HG03571 (cell line): ENCODE data around the gene CSDE1.

Source experiments
- ATAC-seq: cut with Tn5 transposase; IDR thresholded peaks from one replicate; pipeline ENCODE4 v1.9.1; 2021; ENCODE audit not compliant: unreplicated experiment

Gene CSDE1

GRCh38 chr1:114750780-114751179 is 7.0 kb downstream of the CSDE1 start:
- ATAC-seq = no peak

- no peak for ATAC-seq
Measured at GRCh38 chr1:114749835-114750234, 7.9 kb downstream of the CSDE1 start.

DNA sequence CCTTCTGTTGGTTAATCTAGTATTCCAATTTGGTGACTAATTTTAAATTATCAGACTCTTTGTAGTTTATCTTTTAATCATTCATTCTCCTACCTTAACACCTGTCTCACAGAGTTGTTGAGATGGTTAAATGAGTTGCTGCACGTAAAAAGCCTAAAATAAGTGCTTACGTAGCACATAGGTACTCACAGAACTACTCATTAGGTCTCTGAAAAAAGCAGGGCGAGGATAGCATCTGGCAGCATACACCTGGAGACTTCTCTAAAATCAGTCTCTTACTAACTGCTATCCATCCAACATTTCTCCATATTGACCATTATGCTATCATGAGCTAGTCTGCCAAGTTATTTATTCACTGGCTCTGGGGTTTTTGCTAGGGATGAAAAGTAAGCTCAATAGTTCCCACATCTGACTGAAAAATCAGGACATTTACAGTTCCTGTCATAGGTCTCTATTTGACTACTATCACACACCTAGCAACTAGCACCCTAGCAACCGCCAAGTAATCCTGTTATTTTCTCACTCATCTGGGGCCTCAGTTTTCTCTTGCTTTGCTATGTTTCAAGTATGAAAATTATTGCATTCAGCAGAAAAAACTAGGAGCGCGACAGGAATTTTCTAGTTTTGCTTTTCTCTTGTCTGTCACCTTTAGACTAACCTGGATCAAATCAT is 11.2 kb downstream of the CSDE1 start:
- ATAC-seq = no peak

GRCh38 chr1:114745291-114745690 is 12.5 kb downstream of the CSDE1 start:
- no peak for ATAC-seq

DNA sequence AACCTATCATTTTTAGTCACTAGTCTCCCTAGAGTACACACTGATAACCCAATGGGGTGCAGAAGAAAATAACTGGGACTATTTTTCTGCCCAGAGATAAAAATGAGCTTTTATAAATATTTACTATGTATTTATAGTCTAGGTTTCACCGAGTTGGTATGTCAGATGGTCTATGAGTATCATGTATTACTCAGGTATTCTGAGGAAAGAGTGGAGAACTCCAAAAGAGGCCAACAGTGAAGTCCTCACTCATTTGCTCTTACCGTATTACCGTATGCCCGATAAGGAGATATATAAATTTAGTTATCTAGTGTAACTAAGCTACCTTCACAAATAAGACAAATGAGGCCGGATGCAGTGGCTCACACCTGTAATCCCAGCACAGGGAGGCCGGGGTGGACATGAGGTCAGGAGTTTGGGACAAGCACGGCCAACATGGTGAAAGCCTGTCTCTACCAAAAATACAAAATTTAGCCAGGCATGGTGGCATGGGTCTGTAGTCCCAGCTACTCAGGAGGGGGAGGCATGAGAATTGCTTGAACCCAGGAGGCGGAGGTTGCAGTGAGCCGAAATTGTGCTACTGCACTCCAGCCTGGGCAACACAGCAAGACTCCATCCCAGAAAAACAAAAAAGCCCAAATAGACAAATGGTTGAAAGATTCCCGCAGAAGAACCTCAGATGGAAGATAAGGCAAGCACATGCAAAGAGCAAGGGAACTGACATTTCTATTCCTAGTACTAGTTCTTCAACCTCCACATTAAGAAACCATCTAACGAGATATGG is 15.6 kb downstream of the CSDE1 start:
- no peak for ATAC-seq

DNA sequence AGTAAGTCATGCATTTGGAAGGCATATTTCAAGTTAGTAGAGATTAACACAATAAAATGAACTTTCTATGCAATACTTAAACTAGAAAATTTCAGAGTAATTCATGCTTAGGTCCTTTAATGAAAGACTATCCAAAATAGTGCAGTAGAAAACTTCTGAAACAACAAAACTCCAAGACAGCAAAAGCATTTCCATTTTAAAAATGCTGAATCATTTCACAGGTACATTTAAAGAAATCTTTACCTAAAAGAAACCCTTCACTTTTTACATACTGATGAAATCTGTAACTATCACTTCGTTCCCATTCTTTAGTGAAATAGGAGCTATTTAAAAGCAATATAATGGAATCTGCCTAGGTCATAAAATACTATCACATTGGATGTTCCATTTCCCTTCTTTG is 17.5 kb downstream of the CSDE1 start:
- ATAC-seq = no peak

- ATAC-seq = no peak
Measured at GRCh38 chr1:114737314-114737849, 20.4 kb downstream of the CSDE1 start.

GRCh38 chr1:114735479-114735878 is 22.3 kb downstream of the CSDE1 start:
- no peak for ATAC-seq

DNA sequence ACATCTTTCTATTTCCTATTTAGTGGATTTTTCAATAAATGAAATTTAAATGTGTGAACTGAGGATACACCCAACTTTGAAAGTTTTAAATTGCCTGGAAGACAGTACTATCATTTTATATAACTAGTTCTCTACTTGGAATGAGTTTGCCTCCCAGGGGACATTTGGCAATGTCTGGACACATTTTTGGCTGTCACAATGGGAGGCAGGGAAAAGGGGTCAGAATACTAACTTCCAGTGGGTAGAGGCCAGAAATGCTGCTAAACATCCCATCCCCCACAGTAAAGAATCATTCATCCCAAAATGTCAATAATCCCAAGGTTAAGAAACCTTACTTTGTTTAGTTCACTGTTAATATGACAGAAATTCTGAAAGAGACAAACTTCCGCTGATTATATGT is 28.0 kb downstream of the CSDE1 start:
- ATAC-seq = no peak

- ATAC-seq = no peak
Measured at GRCh38 chr1:114728553-114728952, 29.2 kb downstream of the CSDE1 start.

DNA sequence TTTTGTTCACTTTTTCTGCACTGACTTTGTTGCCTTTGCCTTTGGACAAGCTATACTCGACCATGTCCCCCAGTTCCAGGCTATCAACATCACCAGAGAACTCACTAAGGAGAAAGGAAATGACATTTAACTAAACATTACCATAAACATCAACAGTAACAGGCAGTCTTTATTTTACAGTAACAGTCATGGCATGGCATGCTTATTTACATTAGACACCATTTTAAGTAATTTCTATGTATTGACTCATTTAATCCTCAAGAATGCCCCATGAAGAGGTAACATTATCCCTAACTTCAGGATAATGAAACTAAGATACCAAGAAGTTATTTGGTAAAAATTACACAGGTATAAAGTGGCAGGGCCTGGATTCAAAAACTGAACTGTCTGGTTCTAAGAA is 32.6 kb downstream of the CSDE1 start:
- no peak for ATAC-seq

DNA sequence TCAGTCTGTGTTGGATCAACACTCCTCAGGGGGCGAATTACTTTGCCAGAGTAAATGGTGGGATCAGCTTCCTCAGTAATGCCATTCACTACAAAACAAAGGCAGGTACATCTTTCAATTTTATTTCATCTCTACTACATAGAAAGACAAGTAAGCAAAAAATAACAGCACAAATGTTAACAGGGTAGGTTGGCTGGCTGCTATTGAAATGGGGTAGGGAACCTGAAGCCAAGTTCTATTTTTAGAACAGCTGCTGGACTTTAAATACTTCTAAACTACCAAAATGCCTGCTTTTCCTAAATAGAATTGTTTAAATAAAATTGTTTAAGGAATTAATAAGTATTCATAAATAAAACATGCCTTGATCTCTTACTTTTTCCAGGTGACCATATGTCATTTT is 33.9 kb downstream of the CSDE1 start:
- ATAC-seq = no peak

DNA sequence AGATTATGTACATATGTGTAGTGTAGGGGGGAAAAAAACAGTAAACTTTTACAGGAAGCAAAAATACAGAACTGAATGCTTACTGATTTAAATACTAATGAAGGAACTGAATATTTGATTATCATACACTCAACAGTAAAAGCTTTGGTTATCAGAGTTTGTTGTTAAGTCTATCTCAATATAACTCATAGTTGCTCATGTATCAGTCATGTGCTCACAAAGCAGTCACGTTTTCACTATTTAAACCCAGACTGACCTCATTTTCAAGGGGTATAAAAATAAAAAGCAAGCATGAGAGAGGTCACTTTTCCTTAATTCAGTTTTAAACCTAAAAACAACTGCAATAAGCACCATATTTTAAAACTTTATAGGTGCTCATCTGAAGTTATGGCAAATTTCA is 34.3 kb downstream of the CSDE1 start:
- ATAC-seq = no peak

DNA sequence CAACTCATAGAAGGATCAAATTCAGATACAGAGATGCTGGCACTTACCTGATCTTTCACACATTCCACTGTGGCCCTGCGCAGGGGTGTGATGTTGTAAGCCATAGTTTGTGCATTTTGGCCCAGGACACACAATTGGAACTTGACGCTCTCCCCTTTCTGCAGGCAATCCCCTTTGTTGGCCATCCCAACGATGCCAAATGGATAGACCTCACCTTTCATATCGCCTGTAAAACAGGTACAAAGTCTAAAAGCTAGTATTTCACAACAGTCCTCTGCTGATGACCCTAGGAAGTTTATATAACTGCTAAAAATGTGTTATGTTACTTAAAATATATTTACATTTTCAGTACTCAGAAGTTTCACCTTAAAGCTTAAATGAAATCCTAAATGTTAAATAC is 37.3 kb downstream of the CSDE1 start:
- no peak for ATAC-seq

- no peak for ATAC-seq
Measured at GRCh38 chr1:114719424-114719787, 38.4 kb downstream of the CSDE1 start.

GRCh38 chr1:114718661-114719423 is 38.9 kb downstream of the CSDE1 start:
- no peak for ATAC-seq

DNA sequence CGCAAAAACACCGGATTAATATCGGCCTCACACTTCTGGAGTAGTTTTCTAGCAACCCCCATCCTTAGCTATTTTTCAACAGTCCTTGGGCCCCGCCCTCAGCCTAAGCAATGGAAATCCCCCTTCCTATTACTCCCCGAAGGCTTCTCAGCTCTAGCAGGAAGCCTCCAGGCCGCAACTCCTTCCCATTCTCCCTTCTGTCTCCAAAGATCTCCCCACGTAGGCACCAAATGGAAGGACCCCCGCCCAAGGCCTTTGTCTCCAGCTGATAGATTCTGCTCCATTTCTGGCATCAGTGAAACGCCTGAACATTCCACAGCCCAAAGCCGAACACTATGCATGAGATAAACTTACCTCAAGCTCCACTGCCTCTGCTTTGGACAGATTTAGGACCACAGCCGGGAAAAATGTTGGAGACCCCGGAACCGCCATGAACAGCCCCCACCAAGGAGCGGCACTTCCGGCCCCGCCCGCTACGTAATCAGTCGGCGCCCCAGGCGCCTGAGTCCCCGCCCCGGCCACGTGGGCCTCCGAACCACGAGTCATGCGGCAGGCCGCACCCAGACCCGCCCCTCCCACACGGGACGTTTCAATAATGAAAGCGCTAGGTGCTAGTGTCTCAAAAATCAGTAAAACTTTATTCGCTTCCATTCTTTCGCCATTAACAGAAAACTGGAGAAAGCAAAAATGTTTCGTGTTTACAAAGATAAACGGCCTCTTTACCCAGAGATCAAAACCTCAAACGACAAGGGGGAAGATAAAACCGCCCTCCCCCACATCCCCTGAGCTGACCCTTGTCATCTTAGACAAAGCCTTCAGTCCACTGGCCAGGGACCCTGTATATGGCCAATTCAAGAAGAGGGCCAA is 41.2 kb downstream of the CSDE1 start, which contains the start of gene NRAS:
Gene NRAS, minus strand, starts transcription at position 468 of the 867 bp plus-strand sequence. CDS start 611 bp downstream, outside the sequence.
- ATAC-seq = peak; percentile 93

GRCh38 chr1:114715952-114716303 is 41.9 kb downstream of the CSDE1 start:
- ATAC-seq = no peak

GRCh38 chr1:114712977-114713376 is 44.8 kb downstream of the CSDE1 start:
- ATAC-seq = no peak

DNA sequence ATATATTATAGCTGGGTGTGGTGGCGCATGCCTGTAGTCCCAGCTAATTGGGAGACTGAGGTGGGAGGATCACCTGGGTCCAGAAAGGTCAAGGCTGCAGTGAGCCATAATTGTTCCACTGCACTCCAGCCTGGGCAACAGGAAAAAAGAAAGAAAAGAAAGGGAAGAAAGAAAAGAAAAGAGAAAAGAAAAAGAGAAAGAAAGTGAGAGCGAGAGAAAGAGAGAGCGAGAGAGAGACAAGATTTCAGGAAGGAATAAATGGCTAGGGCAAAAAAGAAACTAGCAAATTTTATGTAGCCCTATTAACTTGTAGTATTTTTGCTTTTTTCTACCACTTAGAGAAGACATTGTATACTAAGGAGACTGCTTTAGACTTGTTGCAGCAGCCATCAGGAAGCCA is 47.4 kb downstream of the CSDE1 start:
- no peak for ATAC-seq

GRCh38 chr1:114707604-114708003 is 50.2 kb downstream of the CSDE1 start:
- no peak for ATAC-seq
